GM12878 (cell line): ENCODE data around the gene REXO2. TPM values are rescaled to one million over a fixed set of nuclear protein-coding genes. Genes with fewer than 3 reads are reported as not detected.

ENCODE experiments used
- ATAC-seq: fragments of 200-7000 bp; cut with Tn5 transposase; 3 replicates; pipeline ENCODE4 v1.9.1; 2020; ENCODE audit warnings: mild to moderate bottlenecking, moderate library complexity
- BruUV-seq: library from RNA; stranded (reverse); fragments of 400-500 nt; replicated peaks from 2 replicates; lab custom pipeline; 2021; lab: Mats Ljungman, UMichigan
- CTCF ChIA-PET: fragments of 300-600 bp; sonication (Branson Sonifier 250); formaldehyde crosslinking; extraction: SDS; loops from one replicate; lab custom pipeline; 2021; ENCODE audit warnings: inconsistent platforms; lab: Yijun Ruan, JAX
- POLR2A ChIA-PET: fragments of 350-600 bp; formaldehyde crosslinking; extraction: SDS; loops from one replicate; lab custom pipeline; 2021; ENCODE audit warnings: inconsistent platforms; lab: Charles Lee
- RAD21 ChIA-PET: fragments of 300-600 bp; sonication (Branson Sonifier 250); formaldehyde crosslinking; loops from one replicate; lab custom pipeline; 2023; ENCODE audit warnings: antibody characterized with exemption; ENCODE audit not compliant: unreplicated experiment; lab: Charles Lee
- SMC1A ChIA-PET: fragments of 300-600 bp; sonication (Branson Sonifier 250); formaldehyde crosslinking; loops from one replicate; lab custom pipeline; 2023; ENCODE audit not compliant: unreplicated experiment, uncharacterized antibody; lab: Charles Lee
- DNase-seq: peaks from one replicate; pipeline ENCODE4 v3.0.0-alpha.2; 2011; ENCODE audit warnings: low read depth, low spot score
- FAIRE-seq: peaks from 3 replicates; lab custom pipeline; 2011; peaks lifted over from hg19 to GRCh38; lab: Jason Lieb, UNC
- H2AFZ ChIP-seq: 2 replicates; pipeline ENCODE4 v1.6.0; 2011; ENCODE audit warnings: low read depth, low read length, control low read depth; ENCODE audit not compliant: control insufficient read depth
- H3K27ac ChIP-seq: 2 replicates; pipeline ENCODE4 v1.5.1; 2011; ENCODE audit warnings: control low read depth; ENCODE audit not compliant: control insufficient read depth, insufficient read depth
- H3K27me3 ChIP-seq, 2 experiments: replicated peaks in 1 of 2; 2 replicates each; pipeline versions ENCODE4 v1.6.0 to v1.6.1; 2011; ENCODE audit warnings: low read length in 1 of 2; ENCODE audit not compliant: control insufficient read depth in 2 of 2, insufficient read depth in 2 of 2
- H3K36me3 ChIP-seq, 2 experiments: 2 replicates each; pipeline ENCODE4 v1.5.1; 2011; ENCODE audit warnings: low read length in 1 of 2; ENCODE audit not compliant: control insufficient read depth in 2 of 2, insufficient read depth in 2 of 2
- H3K4me1 ChIP-seq: 2 replicates; pipeline ENCODE4 v1.6.1; 2011; ENCODE audit warnings: mild to moderate bottlenecking, low read length, moderate library complexity, mixed read lengths; ENCODE audit not compliant: control insufficient read depth, insufficient read depth
- H3K4me2 ChIP-seq: 2 replicates; pipeline ENCODE4 v1.6.0; 2011; ENCODE audit warnings: control low read depth; ENCODE audit not compliant: control insufficient read depth, insufficient read depth
- H3K4me3 ChIP-seq: fragments of 200-600 bp; sonication (generic); 2 replicates; pipeline ENCODE4 v1.5.1; 2016
- H3K79me2 ChIP-seq: 2 replicates; pipeline ENCODE4 v1.6.0; 2011; ENCODE audit warnings: low read length; ENCODE audit not compliant: control insufficient read depth, insufficient read depth
- H3K9ac ChIP-seq: 2 replicates; pipeline ENCODE4 v1.8.0; 2011; ENCODE audit warnings: low read length, control low read depth, mixed read lengths; ENCODE audit not compliant: control insufficient read depth, insufficient read depth
- H3K9me3 ChIP-seq: replicated peaks from 3 replicates; pipeline ENCODE4 v1.5.1; 2011; ENCODE audit warnings: mild to moderate bottlenecking, low read length; ENCODE audit not compliant: control insufficient read depth, insufficient read depth
- H4K20me1 ChIP-seq: 2 replicates; pipeline ENCODE4 v1.6.0; 2011; ENCODE audit not compliant: control insufficient read depth, insufficient read depth
- JUND ChIP-seq: IDR thresholded peaks from 2 replicates; pipeline ENCODE4 v1.6.1; 2012; ENCODE audit warnings: low read depth, mild to moderate bottlenecking, low read length, improper control_type of control experiment, moderate library complexity
- MEF2B ChIP-seq: fragments of 450-650 bp; IDR thresholded peaks from 2 replicates; pipeline ENCODE4 v1.6.1; 2018; ENCODE audit warnings: mild to moderate bottlenecking, moderate library complexity; ENCODE audit not compliant: partially characterized antibody, poor library complexity, severe bottlenecking
- NFYA ChIP-seq: IDR thresholded peaks from 2 replicates; pipeline ENCODE4 v1.6.1; 2011; ENCODE audit warnings: low read depth, mild to moderate bottlenecking, low read length, improper control_type of control experiment, borderline replicate concordance
- PAX8 ChIP-seq: fragments of 450-650 bp; IDR thresholded peaks from 2 replicates; pipeline ENCODE4 v1.6.1; 2017; ENCODE audit warnings: mild to moderate bottlenecking, moderate library complexity
- WGBS: methylation state at CpG from one replicate; pipeline ENCODE4 v1.1.6; 2016; ENCODE audit warnings: low lambda C conversion rate; ENCODE audit not compliant: insufficient replicate concordance, insufficient coverage; ENCODE audit errors: missing lambda C conversion rate; 5-methylcytosine and 5-hydroxymethylcytosine counted together
- in situ Hi-C: fragments of 300-500 bp; cut with MboI; formaldehyde crosslinking; loops from 9 replicates; pipeline ENCODE4 v1.14.3; 2018; ENCODE audit warnings: mixed read lengths
- intact Hi-C: fragments of 100-400 bp; cut with micrococcal nuclease; formaldehyde crosslinking; loops from one replicate; pipeline ENCODE4 v1.14.2; 2022; ENCODE audit not compliant: unreplicated experiment
- polyA plus RNA-seq, 11 experiments: library from polyadenylated mRNA; depleted of rRNA in 4 of 11; unstranded in 6 of 11; stranded (reverse) in 5 of 11; fragments of >200 nt; fragmentation: Nextera tagmentation in 4 of 11; fragmentation: Illumina TruSeq in 1 of 11; extraction: Ambion mirVana in 4 of 11; extraction: Trizol in 1 of 11; gene quantifications; 1 replicate in 1 of 11; 2 replicates in 10 of 11; pipeline versions ENCODE4 v1.2.1 to v1.2.3, GENCODE V29; 2011 to 2016; ENCODE audit warnings: inconsistent platforms in 2 of 11, missing spikeins in 2 of 11, low read depth in 1 of 11
- total RNA-seq, 4 experiments: library from RNA; depleted of rRNA in 3 of 4; stranded (reverse); fragments of >200 nt in 3 of 4; fragmentation: Illumina TruSeq in 1 of 4; extraction: Trizol in 1 of 4; gene quantifications; 2 replicates each; pipeline versions ENCODE4 v1.2.1 to v1.2.3, GENCODE V29; 2013 to 2021
- TF ChIP-seq, protein P1 (sequence below): fragments of 450-650 bp; formaldehyde crosslinking; IDR thresholded peaks from 2 replicates; pipeline ENCODE4 v1.5.0; 2022; ENCODE audit warnings: mild to moderate bottlenecking, missing genetic modification characterization
- TF ChIP-seq, protein P2 (sequence below): fragments of 450-650 bp; IDR thresholded peaks from 2 replicates; pipeline ENCODE4 v1.6.1; 2016; ENCODE audit warnings: mild to moderate bottlenecking, moderate library complexity, borderline replicate concordance
- TF ChIP-seq, protein P3 (sequence below): IDR thresholded peaks from 2 replicates; pipeline ENCODE4 v1.6.1; 2012; ENCODE audit warnings: low read depth, low read length, improper control_type of control experiment
- TF ChIP-seq, protein P4 (sequence below): fragments of 450-650 bp; IDR thresholded peaks from 2 replicates; pipeline ENCODE4 v1.6.1; 2017; ENCODE audit warnings: mild to moderate bottlenecking, moderate library complexity

Gene REXO2
- total and polyA plus RNA-seq, 10 of the 15 experiments (the other 5 are each of a cell fraction or from before 2014, with no cell fraction given) = 3.3 to 12.5 (median 5.3) TPM

DNA sequence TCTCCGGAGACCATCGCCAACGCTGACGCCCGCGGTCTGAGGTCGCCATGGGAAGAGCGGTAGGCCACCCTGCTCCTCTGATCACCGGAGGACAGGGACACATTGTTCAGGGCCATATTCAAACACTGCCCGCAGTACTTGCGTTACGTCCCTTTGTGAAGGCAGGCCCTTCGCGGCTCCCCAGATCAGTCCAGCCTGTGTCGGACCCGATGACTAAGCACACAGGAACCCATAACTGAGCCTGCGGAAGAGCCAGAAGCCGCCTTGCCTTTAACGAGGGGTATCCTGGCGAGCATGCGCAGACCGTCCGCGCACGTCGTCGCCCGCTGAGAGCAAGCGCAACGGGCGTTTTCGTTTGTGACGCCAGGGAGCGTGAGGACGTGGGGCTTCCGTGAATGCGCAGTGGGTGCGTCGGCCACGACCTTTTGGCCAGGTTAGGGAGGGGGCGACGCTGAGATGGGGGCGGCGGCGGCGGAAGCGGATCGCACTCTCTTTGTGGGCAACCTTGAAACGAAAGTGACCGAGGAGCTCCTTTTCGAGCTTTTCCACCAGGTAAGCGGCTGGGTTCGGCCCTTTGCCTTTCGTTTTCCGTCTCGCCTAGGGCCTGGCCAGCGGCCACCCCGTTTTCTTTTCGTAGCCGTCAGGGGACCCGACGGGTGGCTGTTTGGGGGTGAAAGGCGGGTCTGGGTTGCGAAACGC is 38.9 kb upstream of the REXO2 start, which contains the start of the genes C11orf71 and RBM7:
Gene C11orf71 (minus strand): TSS at position 296 of the 699 bp plus-strand sequence. CDS start 180 bp downstream, at position 116.
Gene RBM7 (plus strand): TSS at position 451 of the 699 bp plus-strand sequence. CDS start 6 bp downstream, at position 457.
- FAIRE-seq = peak; percentile 92
- WGBS = 1% methylated on average over 65 of the region's 65 CpGs
- peak; percentile 94 for ATAC-seq
- Histone ChIP-seq H3K4me2 (peak within 1 kb of the TSS; percentile 92), H3K27ac (peak within 1 kb of the TSS; percentile 98), H2AFZ (peak within 1 kb of the TSS; percentile 98), H3K79me2 (peaks cover 44% of the 10 kb centered on the region), H4K20me1 (no peaks in the 10 kb centered on the region), H3K27me3 (no peaks in the 10 kb centered on the region), H3K9ac (peak within 1 kb of the TSS; percentile 98), H3K36me3 (no peaks in the 10 kb centered on the region), H3K9me3 (no peaks in the 10 kb centered on the region), H3K4me3 (peak within 1 kb of the TSS; percentile 88), H3K4me1 (no peaks in the 10 kb centered on the region)
- in situ Hi-C loops = no loop called here
- RAD21 ChIA-PET = interaction anchor here (1.3 kb wide), 1 partner anchor 12 kb away, joined by 3 read pairs; no protein-coding TSS in a partner anchor
- SMC1A ChIA-PET = no interaction called here
- no TSS peak for BruUV-seq
- POLR2A ChIA-PET = no interaction called here
- DNase-seq = peak; percentile 95
- CTCF ChIA-PET = no interaction called here
- intact Hi-C loops = loop anchor here (1.0 kb wide), 1 partner anchor 39 kb away; the partner anchor contains the start of gene REXO2
- TF ChIP-seq, protein P1, sequence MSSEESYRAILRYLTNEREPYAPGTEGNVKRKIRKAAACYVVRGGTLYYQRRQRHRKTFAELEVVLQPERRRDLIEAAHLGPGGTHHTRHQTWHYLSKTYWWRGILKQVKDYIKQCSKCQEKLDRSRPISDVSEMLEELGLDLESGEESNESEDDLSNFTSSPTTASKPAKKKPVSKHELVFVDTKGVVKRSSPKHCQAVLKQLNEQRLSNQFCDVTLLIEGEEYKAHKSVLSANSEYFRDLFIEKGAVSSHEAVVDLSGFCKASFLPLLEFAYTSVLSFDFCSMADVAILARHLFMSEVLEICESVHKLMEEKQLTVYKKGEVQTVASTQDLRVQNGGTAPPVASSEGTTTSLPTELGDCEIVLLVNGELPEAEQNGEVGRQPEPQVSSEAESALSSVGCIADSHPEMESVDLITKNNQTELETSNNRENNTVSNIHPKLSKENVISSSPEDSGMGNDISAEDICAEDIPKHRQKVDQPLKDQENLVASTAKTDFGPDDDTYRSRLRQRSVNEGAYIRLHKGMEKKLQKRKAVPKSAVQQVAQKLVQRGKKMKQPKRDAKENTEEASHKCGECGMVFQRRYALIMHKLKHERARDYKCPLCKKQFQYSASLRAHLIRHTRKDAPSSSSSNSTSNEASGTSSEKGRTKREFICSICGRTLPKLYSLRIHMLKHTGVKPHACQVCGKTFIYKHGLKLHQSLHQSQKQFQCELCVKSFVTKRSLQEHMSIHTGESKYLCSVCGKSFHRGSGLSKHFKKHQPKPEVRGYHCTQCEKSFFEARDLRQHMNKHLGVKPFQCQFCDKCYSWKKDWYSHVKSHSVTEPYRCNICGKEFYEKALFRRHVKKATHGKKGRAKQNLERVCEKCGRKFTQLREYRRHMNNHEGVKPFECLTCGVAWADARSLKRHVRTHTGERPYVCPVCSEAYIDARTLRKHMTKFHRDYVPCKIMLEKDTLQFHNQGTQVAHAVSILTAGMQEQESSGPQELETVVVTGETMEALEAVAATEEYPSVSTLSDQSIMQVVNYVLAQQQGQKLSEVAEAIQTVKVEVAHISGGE (CRISPR knock-in tag) = no peak
- no peak for TF ChIP-seq PAX8
- no peak for TF ChIP-seq JUND
- TF ChIP-seq, protein P2, sequence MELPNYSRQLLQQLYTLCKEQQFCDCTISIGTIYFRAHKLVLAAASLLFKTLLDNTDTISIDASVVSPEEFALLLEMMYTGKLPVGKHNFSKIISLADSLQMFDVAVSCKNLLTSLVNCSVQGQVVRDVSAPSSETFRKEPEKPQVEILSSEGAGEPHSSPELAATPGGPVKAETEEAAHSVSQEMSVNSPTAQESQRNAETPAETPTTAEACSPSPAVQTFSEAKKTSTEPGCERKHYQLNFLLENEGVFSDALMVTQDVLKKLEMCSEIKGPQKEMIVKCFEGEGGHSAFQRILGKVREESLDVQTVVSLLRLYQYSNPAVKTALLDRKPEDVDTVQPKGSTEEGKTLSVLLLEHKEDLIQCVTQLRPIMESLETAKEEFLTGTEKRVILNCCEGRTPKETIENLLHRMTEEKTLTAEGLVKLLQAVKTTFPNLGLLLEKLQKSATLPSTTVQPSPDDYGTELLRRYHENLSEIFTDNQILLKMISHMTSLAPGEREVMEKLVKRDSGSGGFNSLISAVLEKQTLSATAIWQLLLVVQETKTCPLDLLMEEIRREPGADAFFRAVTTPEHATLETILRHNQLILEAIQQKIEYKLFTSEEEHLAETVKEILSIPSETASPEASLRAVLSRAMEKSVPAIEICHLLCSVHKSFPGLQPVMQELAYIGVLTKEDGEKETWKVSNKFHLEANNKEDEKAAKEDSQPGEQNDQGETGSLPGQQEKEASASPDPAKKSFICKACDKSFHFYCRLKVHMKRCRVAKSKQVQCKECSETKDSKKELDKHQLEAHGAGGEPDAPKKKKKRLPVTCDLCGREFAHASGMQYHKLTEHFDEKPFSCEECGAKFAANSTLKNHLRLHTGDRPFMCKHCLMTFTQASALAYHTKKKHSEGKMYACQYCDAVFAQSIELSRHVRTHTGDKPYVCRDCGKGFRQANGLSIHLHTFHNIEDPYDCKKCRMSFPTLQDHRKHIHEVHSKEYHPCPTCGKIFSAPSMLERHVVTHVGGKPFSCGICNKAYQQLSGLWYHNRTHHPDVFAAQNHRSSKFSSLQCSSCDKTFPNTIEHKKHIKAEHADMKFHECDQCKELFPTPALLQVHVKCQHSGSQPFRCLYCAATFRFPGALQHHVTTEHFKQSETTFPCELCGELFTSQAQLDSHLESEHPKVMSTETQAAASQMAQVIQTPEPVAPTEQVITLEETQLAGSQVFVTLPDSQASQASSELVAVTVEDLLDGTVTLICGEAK = 0 out of 2 replicates have a peak, but pooled peaks have one; percentile 23
- TF ChIP-seq, protein P3, sequence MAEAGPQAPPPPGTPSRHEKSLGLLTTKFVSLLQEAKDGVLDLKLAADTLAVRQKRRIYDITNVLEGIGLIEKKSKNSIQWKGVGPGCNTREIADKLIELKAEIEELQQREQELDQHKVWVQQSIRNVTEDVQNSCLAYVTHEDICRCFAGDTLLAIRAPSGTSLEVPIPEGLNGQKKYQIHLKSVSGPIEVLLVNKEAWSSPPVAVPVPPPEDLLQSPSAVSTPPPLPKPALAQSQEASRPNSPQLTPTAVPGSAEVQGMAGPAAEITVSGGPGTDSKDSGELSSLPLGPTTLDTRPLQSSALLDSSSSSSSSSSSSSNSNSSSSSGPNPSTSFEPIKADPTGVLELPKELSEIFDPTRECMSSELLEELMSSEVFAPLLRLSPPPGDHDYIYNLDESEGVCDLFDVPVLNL = no peak
- no peak for TF ChIP-seq MEF2B
- TF ChIP-seq, protein P4, sequence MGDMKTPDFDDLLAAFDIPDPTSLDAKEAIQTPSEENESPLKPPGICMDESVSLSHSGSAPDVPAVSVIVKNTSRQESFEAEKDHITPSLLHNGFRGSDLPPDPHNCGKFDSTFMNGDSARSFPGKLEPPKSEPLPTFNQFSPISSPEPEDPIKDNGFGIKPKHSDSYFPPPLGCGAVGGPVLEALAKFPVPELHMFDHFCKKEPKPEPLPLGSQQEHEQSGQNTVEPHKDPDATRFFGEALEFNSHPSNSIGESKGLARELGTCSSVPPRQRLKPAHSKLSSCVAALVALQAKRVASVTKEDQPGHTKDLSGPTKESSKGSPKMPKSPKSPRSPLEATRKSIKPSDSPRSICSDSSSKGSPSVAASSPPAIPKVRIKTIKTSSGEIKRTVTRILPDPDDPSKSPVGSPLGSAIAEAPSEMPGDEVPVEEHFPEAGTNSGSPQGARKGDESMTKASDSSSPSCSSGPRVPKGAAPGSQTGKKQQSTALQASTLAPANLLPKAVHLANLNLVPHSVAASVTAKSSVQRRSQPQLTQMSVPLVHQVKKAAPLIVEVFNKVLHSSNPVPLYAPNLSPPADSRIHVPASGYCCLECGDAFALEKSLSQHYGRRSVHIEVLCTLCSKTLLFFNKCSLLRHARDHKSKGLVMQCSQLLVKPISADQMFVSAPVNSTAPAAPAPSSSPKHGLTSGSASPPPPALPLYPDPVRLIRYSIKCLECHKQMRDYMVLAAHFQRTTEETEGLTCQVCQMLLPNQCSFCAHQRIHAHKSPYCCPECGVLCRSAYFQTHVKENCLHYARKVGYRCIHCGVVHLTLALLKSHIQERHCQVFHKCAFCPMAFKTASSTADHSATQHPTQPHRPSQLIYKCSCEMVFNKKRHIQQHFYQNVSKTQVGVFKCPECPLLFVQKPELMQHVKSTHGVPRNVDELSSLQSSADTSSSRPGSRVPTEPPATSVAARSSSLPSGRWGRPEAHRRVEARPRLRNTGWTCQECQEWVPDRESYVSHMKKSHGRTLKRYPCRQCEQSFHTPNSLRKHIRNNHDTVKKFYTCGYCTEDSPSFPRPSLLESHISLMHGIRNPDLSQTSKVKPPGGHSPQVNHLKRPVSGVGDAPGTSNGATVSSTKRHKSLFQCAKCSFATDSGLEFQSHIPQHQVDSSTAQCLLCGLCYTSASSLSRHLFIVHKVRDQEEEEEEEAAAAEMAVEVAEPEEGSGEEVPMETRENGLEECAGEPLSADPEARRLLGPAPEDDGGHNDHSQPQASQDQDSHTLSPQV = no peak
- no peak for TF ChIP-seq NFYA
